Skin of body (tissue), 2 donors: Measurements from ENCODE around the gene HOXD4. TPM values are rescaled to one million over a fixed set of nuclear protein-coding genes. Genes with fewer than 3 reads are reported as not detected.
A peak's percentile ranks its signal among the peaks of the same experiment; 100 is the strongest.

Experiments
- DNase-seq: peaks from one replicate; lab custom pipeline; 2025; lab: John Stamatoyannopoulos, UW
- total RNA-seq: library from RNA; depleted of rRNA; stranded (reverse); fragments of >200 nt; gene quantifications from one replicate; pipeline ENCODE4 v1.2.3, GENCODE V29; 2014

HOXD4 gene
- total RNA-seq, 1 donor from 2014 or later, result 5.4 TPM

GRCh38 chr2:176126929-176127773 lies 24.2 kb upstream of the HOXD4 start:
- peak; percentile 68 for DNase-seq

GRCh38 chr2:176127774-176128072 lies 23.6 kb upstream of the HOXD4 start:
- peak; percentile 29 for DNase-seq

- no peak for DNase-seq
Observed at GRCh38 chr2:176128172-176128981, 23.0 kb upstream of the HOXD4 start.

GRCh38 chr2:176128982-176129796 lies 22.2 kb upstream of the HOXD4 start, which contains the start of gene HOXD8:
TSS of gene HOXD8 (plus strand) at chr2:176129705. CDS start at chr2:176130367, 662 bp downstream.
- DNase-seq, result peak; percentile 67

GRCh38 chr2:176129813-176130146 lies 21.6 kb upstream of the HOXD4 start:
- no peak for DNase-seq

- DNase-seq, result no peak
Observed at GRCh38 chr2:176130147-176130956, 21.0 kb upstream of the HOXD4 start.

GRCh38 chr2:176130957-176131847 lies 20.1 kb upstream of the HOXD4 start:
- DNase-seq, result no peak

GRCh38 chr2:176131848-176132158 lies 19.5 kb upstream of the HOXD4 start:
- no peak for DNase-seq

- DNase-seq, result no peak
Observed at GRCh38 chr2:176132205-176133171, 18.9 kb upstream of the HOXD4 start.

- DNase-seq, result no peak
Observed at GRCh38 chr2:176133389-176133788, 18.0 kb upstream of the HOXD4 start.

GRCh38 chr2:176134035-176134434 lies 17.3 kb upstream of the HOXD4 start:
- DNase-seq, result no peak

- peak; percentile 37 for DNase-seq
Observed at GRCh38 chr2:176135035-176135440, 16.3 kb upstream of the HOXD4 start.

- DNase-seq, result peak; percentile 50
Observed at GRCh38 chr2:176136374-176137251, 14.7 kb upstream of the HOXD4 start.

- no peak for DNase-seq
Observed at GRCh38 chr2:176137252-176137580, 14.1 kb upstream of the HOXD4 start.

GRCh38 chr2:176137906-176138305 lies 13.4 kb upstream of the HOXD4 start:
- no peak for DNase-seq

- peak; percentile 28 for DNase-seq
Observed at GRCh38 chr2:176138526-176138922, 12.8 kb upstream of the HOXD4 start.

- DNase-seq, result peak; percentile 28
Observed at GRCh38 chr2:176138923-176139660, 12.3 kb upstream of the HOXD4 start.
